ENCODE data around the gene PLCH1. TPM values are rescaled to one million over a fixed set of nuclear protein-coding genes. Genes with fewer than 3 reads are reported as not detected.

PLCH1 gene
- total RNA-seq, 1 experiment from 2014 or later: 1.4 TPM

GRCh38 chr3:155495387-155495786 is 249.5 kb downstream of the PLCH1 start:
- no TSS peak for BruUV-seq (replicated peaks)
- DNase-seq: no peak
- intact Hi-C loops (cut with micrococcal nuclease; ENCODE audit: unreplicated experiment): loop anchor here (5.0 kb wide), 1 partner anchor 103 kb away; no protein-coding TSS in a partner anchor

DNA sequence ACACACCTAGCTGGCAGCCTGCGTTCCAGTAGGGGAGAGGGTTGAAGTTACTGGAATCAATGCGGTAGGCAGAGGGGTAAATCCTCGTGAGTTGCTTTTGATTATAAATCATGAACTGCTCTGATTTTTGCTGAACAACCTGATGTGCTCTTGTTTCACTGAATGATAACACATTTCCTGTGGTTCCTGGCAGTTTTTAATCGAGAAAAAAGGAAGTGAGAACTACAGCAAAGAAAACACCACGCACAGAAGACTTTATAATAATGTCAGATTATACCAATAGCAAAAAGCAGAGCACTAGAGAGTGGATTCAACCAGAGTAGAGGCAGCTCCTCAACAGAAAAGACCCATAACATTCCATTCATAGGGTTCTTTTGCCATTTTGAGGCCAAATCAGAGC is 250.5 kb downstream of the PLCH1 start:
- no TSS peak for BruUV-seq (replicated peaks)
- Histone ChIP-seq H3K4me3 (no peak overlapping the region), H3F3A (ENCODE audit: insufficient read depth, low read depth) (no peaks in the 10 kb centered on the region; the same call in 1 of the 2 replicates), H3K36me3 (ENCODE audit: low read depth) (no peaks in the 10 kb centered on the region), H3K27me3 (ENCODE audit: insufficient read depth, low read depth) (no peaks in the 10 kb centered on the region), H3K79me2 (ENCODE audit: low read depth) (no peaks in the 10 kb centered on the region), H3K9me2 (ENCODE audit: insufficient read depth) (no peaks in the 10 kb centered on the region), H3K4me2 (no peak overlapping the region), H3K4me1 (replicated peaks; ENCODE audit: insufficient read depth) (peaks cover 8% of the 10 kb centered on the region; the same call in 1 of the 2 replicates), H4K20me1 (ENCODE audit: insufficient read depth) (no peaks in the 10 kb centered on the region), H3K9me3 (ENCODE audit: insufficient read depth, low read depth) (no peaks in the 10 kb centered on the region), H3K27ac (no peak overlapping the region), H2AFZ (no peak overlapping the region; the same call in 1 of the 2 replicates)
- intact Hi-C loops (cut with micrococcal nuclease; ENCODE audit: unreplicated experiment): no loop called here
- no peak for DNase-seq
- TF ChIP-seq, protein P1, sequence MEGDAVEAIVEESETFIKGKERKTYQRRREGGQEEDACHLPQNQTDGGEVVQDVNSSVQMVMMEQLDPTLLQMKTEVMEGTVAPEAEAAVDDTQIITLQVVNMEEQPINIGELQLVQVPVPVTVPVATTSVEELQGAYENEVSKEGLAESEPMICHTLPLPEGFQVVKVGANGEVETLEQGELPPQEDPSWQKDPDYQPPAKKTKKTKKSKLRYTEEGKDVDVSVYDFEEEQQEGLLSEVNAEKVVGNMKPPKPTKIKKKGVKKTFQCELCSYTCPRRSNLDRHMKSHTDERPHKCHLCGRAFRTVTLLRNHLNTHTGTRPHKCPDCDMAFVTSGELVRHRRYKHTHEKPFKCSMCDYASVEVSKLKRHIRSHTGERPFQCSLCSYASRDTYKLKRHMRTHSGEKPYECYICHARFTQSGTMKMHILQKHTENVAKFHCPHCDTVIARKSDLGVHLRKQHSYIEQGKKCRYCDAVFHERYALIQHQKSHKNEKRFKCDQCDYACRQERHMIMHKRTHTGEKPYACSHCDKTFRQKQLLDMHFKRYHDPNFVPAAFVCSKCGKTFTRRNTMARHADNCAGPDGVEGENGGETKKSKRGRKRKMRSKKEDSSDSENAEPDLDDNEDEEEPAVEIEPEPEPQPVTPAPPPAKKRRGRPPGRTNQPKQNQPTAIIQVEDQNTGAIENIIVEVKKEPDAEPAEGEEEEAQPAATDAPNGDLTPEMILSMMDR (conservative IDR thresholded peaks at IDR 0.05): no peak
- TF ChIP-seq EZH2 (IDR thresholded peaks at IDR 0.05; ENCODE audit: low read depth): no peak
- POLR2A ChIA-PET (ENCODE audit: unreplicated experiment): no interaction called here
- CTCF ChIA-PET: no interaction called here

More at GRCh38 chr3:155495387-155495786, 249.5 kb downstream of the PLCH1 start:
- Histone ChIP-seq H3F3A (ENCODE audit: insufficient read depth, low read depth) (no peaks in the 10 kb centered on the region), H3K27me3 (ENCODE audit: insufficient read depth, low read depth) (no peaks in the 10 kb centered on the region), H3K4me1 (replicated peaks; ENCODE audit: insufficient read depth) (peaks cover 8% of the 10 kb centered on the region; the same call in 1 of the 2 replicates), H3K27ac (no peak overlapping the region), H4K20me1 (ENCODE audit: insufficient read depth) (no peaks in the 10 kb centered on the region), H3K4me2 (no peak overlapping the region), H3K9me2 (ENCODE audit: insufficient read depth) (no peaks in the 10 kb centered on the region), H3K9me3 (ENCODE audit: insufficient read depth, low read depth) (no peaks in the 10 kb centered on the region), H3K4me3 (no peak overlapping the region), H3K36me3 (ENCODE audit: low read depth) (no peaks in the 10 kb centered on the region), H2AFZ (no peak overlapping the region), H3K79me2 (ENCODE audit: low read depth) (no peaks in the 10 kb centered on the region)
- ChIA-PET CTCF (no interaction called here), POLR2A (ENCODE audit: unreplicated experiment) (no interaction called here)
- TF ChIP-seq, protein P1 (conservative IDR thresholded peaks at IDR 0.05): no peak
- no peak for TF ChIP-seq EZH2 (IDR thresholded peaks at IDR 0.05; ENCODE audit: low read depth)

DNA sequence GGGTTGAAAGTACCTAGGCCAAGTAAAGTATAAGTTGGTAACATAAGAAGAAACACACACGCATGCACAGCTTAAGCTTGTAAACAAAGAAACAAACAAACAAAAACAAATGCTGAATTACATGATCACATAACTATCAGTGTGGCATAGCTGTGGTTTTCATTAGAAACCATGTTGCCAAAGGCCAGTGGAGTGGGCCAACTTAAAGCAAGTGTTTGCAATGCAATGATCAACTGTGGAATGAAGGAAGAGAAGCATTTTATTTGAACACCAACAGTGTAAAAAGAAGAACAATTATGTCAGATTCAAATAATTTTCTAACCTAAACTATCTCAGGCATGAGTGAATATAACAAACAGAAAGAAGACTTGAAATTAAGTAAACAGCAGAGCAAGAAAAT is 252.0 kb downstream of the PLCH1 start:
- no peaks in the 10 kb centered on the region for H4K20me1 ChIP-seq (ENCODE audit: insufficient read depth)
- H3K27ac ChIP-seq: no peak overlapping the region
- no peak overlapping the region for H2AFZ ChIP-seq
- intact Hi-C loops (cut with micrococcal nuclease; ENCODE audit: unreplicated experiment): no loop called here
- H3K79me2 ChIP-seq (ENCODE audit: low read depth): no peaks in the 10 kb centered on the region
- no peaks in the 10 kb centered on the region; the same call in 1 of the 2 replicates for H3F3A ChIP-seq (ENCODE audit: insufficient read depth, low read depth)
- ChIA-PET POLR2A (ENCODE audit: unreplicated experiment) (no interaction called here), CTCF (no interaction called here)
- no peak overlapping the region for H3K4me2 ChIP-seq
- peaks cover 4% of the 10 kb centered on the region; the same call in 1 of the 2 replicates for H3K4me1 ChIP-seq (replicated peaks; ENCODE audit: insufficient read depth)
- H3K9me3 ChIP-seq (ENCODE audit: insufficient read depth, low read depth): no peaks in the 10 kb centered on the region
- BruUV-seq (replicated peaks): no TSS peak
- DNase-seq: no peak
- no peaks in the 10 kb centered on the region for H3K27me3 ChIP-seq (ENCODE audit: insufficient read depth, low read depth)
- H3K36me3 ChIP-seq (ENCODE audit: low read depth): no peaks in the 10 kb centered on the region
- TF ChIP-seq, protein P1 (conservative IDR thresholded peaks at IDR 0.05): no peak
- no peak for TF ChIP-seq EZH2 (IDR thresholded peaks at IDR 0.05; ENCODE audit: low read depth)
- no peaks in the 10 kb centered on the region for H3K9me2 ChIP-seq (ENCODE audit: insufficient read depth)
- no peak overlapping the region for H3K4me3 ChIP-seq
